Mucosa of stomach (tissue), 1 donor: Measurements from ENCODE around the gene ANKRD11.

Source experiments
- H3K27me3 ChIP-seq: one replicate; pipeline ENCODE4 v1.7.0; 2013; ENCODE audit warnings: mild to moderate bottlenecking, low read length; ENCODE audit not compliant: control insufficient read depth, insufficient read depth
- H3K36me3 ChIP-seq: one replicate; pipeline ENCODE4 v1.7.0; 2013; ENCODE audit warnings: low read length; ENCODE audit not compliant: control insufficient read depth, insufficient read depth
- H3K4me1 ChIP-seq: one replicate; pipeline ENCODE4 v1.7.0; 2013; ENCODE audit warnings: mild to moderate bottlenecking, low read length; ENCODE audit not compliant: control insufficient read depth, insufficient read depth
- H3K4me3 ChIP-seq: one replicate; pipeline ENCODE4 v1.7.0; 2013; ENCODE audit warnings: low read length
- H3K9ac ChIP-seq: one replicate; pipeline ENCODE4 v1.7.0; 2013; ENCODE audit warnings: mild to moderate bottlenecking, low read length, moderate library complexity
- H3K9me3 ChIP-seq: one replicate; pipeline ENCODE4 v1.7.0; 2013; ENCODE audit warnings: mild to moderate bottlenecking, low read length, moderate library complexity; ENCODE audit not compliant: control insufficient read depth
- donor health status: Pancreatic carcinoma.

ANKRD11 gene

DNA sequence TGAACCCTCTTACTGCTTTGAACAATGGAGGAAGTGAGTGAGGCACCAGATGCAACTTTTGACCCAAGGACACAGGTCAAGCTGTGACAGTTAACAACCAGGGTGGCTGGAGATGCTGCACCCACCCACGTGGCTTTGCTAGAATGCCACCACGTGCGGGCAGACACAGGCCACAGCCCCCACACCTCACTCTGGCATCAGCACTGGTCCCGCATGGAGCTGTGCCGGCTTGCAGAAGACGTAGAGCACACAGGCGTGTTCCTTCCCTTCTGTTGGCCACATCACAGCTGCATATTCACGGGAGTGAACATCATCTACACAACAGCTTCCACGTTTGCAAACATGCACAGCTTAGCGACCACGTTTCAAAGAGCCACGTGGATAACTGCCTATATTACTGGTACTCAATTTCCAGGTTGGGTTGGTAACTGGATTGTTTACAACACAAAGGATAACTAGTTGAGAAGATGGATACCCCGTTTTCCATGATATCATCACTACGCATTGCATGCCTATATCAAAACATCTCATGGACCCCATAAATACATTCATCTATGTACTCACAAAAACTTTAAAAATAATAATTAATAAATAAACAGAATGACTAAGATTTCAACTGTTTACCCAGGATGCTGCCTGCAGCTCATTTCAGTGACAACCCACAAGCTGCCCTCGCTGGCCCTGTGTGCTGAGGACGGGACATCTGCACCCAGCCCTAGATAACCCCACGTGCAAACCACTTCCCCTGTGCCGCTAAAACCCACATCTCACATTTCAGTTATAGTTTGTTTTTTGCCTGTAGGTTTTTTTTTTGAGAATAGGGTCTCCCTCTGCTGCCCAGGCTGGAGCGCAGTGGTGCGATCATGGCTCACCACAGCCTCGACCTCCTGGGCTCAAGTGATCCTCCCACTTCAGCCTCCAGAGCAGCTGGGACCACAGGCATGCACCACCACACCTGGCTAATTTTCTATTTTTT is 132.0 kb downstream of the ANKRD11 start:
- H3K9ac ChIP-seq: no peak overlapping the region
- H3K9me3 ChIP-seq: no peaks in the 10 kb centered on the region
- H3K4me3 ChIP-seq: no peak overlapping the region
- peaks cover 40% of the 10 kb centered on the region for H3K4me1 ChIP-seq
- no peaks in the 10 kb centered on the region for H3K27me3 ChIP-seq
- H3K36me3 ChIP-seq: no peaks in the 10 kb centered on the region

DNA sequence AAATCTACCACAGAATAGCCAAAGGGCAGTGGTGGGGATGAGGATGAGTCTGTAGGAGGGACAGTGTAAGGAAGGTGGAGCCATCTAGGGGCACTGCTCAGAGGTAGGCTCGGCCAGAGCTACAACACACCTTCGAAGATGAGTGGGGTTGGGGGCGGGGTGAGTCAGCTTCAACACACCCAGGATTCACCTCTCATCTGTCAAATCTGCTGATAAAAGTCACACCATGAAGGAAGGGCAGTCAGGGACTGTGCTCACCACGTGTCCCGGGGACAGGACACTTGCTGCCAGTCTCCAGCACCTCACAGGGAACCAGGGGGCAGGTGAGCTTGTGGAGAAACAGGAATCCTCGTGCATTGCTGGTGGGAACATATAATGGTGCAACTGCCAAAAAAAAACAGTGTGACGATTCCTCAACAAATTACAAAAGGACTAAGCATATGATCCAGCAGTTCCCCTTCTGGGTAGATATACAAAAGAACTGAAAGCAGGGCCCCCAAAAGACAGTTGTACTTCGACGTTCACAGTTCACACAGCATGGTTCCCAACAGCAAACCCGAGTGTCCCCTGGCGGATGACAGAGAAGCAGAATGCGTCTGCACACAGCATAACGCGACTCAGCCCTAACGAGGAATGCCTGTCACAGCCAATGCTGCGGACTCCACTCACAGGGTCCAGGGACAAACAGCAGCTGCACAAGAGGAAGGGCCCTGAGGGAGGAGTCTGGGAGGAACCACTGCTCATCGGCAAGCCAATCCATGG is 133.1 kb downstream of the ANKRD11 start:
- Histone ChIP-seq H3K9me3 (no peaks in the 10 kb centered on the region), H3K27me3 (no peaks in the 10 kb centered on the region), H3K9ac (no peak overlapping the region), H3K4me3 (no peak overlapping the region), H3K36me3 (no peaks in the 10 kb centered on the region), H3K4me1 (peaks cover 45% of the 10 kb centered on the region)

DNA sequence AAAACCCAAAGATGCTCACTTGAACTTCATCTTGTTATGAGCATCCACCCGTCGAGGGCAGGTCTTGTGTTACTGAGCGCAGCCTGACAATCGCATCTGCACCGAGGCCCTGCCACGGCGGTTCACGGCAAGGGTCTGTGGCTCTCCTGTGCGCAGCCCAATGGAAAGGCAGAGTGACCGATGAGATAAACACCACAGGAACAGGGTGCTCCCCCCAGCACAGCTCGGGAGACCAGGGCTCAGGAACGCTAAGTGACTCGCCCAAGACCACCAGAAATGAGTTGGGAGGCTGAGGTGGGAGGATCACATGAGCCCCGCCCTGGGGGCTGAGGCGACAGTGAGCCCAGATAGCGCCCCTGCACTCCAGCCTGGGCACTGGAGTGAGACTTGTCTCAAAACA is 134.7 kb downstream of the ANKRD11 start:
- H3K9me3 ChIP-seq: no peaks in the 10 kb centered on the region
- no peak overlapping the region for H3K4me3 ChIP-seq
- no peak overlapping the region for H3K9ac ChIP-seq
- H3K4me1 ChIP-seq: peaks cover 36% of the 10 kb centered on the region
- H3K27me3 ChIP-seq: no peaks in the 10 kb centered on the region
- no peaks in the 10 kb centered on the region for H3K36me3 ChIP-seq

DNA sequence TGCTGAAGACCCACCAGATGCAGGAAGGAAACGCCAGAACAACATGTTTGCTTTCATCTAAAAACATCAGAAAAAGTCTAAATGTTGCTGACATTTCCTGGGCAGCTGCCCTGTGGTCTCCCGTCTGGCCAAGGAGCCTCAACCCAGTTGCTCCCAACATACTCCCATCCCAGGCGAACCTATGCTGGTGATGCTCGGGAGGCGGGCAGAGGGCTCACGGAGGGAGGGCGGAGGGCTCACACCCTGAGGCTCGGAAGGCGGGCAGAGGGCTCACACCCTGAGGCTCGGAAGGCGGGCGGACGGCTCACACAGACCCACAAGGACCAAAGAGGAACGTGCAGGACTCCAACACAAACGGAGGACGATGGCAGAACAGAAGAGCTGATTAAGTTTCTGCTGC is 135.4 kb downstream of the ANKRD11 start:
- Histone ChIP-seq H3K4me3 (no peak overlapping the region), H3K36me3 (no peaks in the 10 kb centered on the region), H3K27me3 (no peaks in the 10 kb centered on the region), H3K9me3 (no peaks in the 10 kb centered on the region), H3K9ac (no peak overlapping the region), H3K4me1 (peaks cover 36% of the 10 kb centered on the region)

DNA sequence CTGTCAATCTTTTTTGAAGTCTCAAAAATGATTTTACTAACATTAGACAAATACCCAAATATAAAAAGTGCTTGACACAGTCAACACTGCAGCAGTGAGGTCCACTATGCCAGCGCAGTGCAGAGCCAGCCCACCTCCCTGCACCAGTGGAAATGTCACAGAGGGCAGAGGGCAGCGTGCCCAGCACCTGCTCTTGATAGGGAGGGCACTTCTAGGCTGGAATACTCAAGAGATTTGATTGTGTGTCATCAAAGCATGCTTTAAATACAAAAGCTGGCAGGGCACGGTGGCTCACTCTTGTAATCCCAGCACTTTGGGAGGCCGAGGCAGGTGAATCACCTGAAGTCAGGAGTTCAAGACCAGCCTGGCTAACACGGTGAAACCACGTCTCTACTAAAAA is 136.0 kb downstream of the ANKRD11 start:
- H3K4me3 ChIP-seq: no peak overlapping the region
- no peaks in the 10 kb centered on the region for H3K36me3 ChIP-seq
- H3K9me3 ChIP-seq: no peaks in the 10 kb centered on the region
- peaks cover 36% of the 10 kb centered on the region for H3K4me1 ChIP-seq
- no peak overlapping the region for H3K9ac ChIP-seq
- H3K27me3 ChIP-seq: no peaks in the 10 kb centered on the region

DNA sequence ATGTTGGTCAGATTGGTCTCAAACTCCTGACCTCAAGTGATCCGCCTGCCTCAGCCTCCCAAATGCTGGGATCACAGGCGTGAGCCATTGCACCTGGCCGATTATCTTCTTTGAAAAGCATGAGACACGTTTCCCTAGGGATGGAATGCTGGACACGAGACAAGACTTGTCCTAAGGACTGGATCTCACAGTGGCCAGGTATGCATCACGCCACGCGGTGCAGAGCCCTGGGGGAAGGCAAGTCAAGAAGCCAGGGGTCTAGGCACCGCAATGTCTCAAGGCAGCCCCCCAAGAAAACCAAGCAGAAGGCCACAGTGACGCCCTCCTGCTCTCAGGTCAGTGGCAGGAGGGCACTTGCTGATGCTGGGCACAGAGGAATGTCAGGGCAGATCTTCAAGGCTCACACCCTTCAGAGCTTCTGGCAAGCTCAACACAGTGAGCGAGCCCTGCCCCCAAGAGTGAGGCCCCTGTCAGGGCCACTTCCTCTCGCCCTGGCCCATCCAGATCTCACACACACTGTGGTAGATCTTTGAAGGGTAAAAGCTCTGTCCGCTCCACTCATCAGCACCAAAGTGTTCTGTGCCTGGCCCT is 138.2 kb downstream of the ANKRD11 start:
- H3K4me1 ChIP-seq: peaks cover 35% of the 10 kb centered on the region
- no peak overlapping the region for H3K4me3 ChIP-seq
- no peaks in the 10 kb centered on the region for H3K36me3 ChIP-seq

DNA sequence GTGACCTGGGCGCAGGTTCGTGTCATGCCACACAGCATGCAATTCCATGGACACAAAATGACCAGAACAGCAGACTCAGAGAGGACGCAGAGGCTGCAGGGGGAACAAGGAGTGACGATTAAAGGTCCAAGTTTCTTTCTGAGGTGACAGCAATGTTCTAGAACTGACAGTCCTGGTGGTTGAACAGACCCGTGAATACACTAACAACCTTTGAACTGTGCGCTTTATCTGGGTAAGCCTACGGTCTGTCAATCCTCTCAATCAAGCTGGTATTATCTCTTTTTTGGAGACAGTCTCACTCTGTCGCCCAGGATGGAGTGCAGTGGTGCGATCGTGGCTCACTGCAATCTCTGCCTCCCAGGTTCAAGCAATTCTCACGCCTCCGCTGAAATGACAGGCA is 138.7 kb downstream of the ANKRD11 start:
- Histone ChIP-seq H3K4me3 (no peak overlapping the region), H3K9ac (no peak overlapping the region), H3K36me3 (no peaks in the 10 kb centered on the region), H3K9me3 (no peaks in the 10 kb centered on the region), H3K4me1 (peaks cover 35% of the 10 kb centered on the region), H3K27me3 (no peaks in the 10 kb centered on the region)

More for the DNA sequence above, 138.2 kb downstream of the ANKRD11 start:
- Histone ChIP-seq H3K9ac (no peak overlapping the region), H3K9me3 (no peaks in the 10 kb centered on the region), H3K27me3 (no peaks in the 10 kb centered on the region)

DNA sequence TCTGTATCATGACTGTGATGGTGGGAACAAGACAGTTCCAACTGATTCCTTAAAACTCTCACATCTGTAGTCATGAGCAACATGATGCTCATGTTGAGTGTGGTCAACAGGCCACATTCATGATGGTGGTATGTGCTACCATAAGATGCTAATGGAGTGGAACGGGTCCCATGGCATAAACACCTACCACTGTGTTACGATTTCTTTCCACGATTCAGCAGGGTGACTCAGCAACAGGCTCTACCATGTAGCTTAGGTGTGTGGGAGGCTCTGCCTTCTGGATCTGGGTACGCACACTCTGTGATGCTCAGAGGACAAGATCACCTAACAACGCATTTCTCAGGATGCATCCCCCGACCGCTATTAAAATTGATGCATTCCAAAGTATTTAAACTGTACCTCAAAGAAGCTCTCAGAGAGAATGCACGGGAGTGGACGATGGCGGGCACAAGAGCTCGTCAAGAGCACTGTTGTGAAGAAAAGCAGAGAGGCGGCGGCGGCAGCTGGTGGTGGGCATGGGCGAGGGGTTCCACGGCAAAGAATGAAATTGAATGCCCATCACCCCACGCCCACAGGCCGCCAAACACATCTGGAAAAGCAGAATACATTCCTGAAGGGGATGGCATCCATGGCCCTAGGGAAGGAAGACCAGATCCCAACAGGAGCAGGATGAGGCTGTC is 139.5 kb downstream of the ANKRD11 start:
- Histone ChIP-seq H3K36me3 (no peaks in the 10 kb centered on the region), H3K9me3 (no peaks in the 10 kb centered on the region), H3K4me3 (no peak overlapping the region), H3K9ac (no peak overlapping the region), H3K27me3 (no peaks in the 10 kb centered on the region), H3K4me1 (peaks cover 39% of the 10 kb centered on the region)

DNA sequence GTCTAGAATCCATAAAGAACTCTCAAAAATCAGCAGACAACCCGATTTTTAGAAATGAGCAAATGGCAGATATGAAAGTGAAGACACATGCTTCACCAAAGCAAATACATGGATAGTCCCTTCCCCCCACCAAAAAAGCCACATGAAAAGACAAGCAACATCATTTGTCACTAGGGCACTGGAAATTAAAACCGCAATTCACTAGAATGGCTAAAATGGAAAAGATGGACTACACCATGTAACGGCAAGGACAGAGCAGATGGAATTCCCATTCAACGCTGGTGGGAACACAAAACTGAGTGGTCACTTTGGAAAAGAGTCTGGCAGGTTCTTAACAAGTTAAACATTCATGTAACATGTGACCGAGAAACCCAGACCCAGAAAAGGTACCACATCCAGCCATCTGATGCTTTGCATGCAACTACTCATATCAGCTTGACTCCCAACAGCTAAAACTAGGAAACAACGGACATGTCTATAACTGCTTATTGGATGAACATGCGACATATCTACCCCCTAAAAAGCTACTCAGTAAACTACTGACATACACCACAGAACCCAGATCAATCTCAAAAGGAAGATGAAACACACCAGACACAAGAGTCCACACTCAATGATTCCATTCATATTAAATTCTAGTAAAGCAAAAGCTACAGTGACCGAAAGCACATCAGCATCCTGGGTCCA is 140.3 kb downstream of the ANKRD11 start:
- Histone ChIP-seq H3K4me1 (peaks cover 40% of the 10 kb centered on the region), H3K4me3 (no peak overlapping the region), H3K9me3 (no peaks in the 10 kb centered on the region)

DNA sequence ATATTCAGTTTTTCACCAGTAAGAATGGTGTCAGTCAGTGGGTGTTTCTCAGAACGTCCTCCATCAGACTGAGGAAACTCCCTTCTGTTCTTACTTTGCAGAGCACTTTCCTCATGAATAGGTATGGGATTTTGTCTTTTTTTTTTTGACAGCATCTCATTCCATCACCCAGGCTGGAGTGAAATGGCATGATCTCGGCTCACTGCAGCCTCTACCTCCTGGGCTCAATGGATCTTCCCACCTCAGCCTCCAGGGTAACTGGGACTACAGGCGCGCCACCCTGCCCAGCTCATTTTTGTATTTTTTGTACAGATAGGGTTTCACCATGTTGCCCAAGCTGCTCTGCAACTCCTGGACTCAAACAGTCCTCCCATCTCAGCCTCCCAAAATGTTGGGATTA is 142.6 kb downstream of the ANKRD11 start:
- Histone ChIP-seq H3K27me3 (no peaks in the 10 kb centered on the region), H3K4me3 (no peak overlapping the region), H3K36me3 (no peaks in the 10 kb centered on the region), H3K9ac (no peak overlapping the region), H3K9me3 (no peaks in the 10 kb centered on the region), H3K4me1 (peaks cover 32% of the 10 kb centered on the region)

More for the DNA sequence above, 140.3 kb downstream of the ANKRD11 start:
- H3K36me3 ChIP-seq: no peaks in the 10 kb centered on the region
- H3K27me3 ChIP-seq: no peaks in the 10 kb centered on the region
- no peak overlapping the region for H3K9ac ChIP-seq

DNA sequence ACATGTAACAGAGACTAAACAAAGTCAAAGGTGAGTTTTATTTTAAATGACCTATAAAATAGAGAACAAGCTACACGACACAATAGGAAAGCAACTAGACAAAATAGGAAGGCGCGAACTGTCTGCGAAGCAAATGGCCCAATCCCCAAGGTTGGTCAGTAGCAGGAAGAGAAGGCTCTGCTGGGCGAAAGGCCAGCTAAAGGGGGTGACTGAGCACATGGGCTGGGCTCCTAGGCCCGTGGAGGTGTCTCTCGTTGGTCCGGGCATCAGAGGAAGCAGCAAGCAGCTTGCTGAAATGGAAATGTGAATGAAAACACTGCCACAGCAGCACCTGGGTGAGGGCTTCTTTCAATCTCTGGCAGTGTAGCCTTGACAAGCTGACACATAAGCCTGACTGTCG is 143.5 kb downstream of the ANKRD11 start:
- Histone ChIP-seq H3K9ac (no peak overlapping the region), H3K27me3 (no peaks in the 10 kb centered on the region), H3K4me1 (peaks cover 29% of the 10 kb centered on the region)

More for the DNA sequence above, 143.5 kb downstream of the ANKRD11 start:
- Histone ChIP-seq H3K4me3 (no peak overlapping the region), H3K36me3 (no peaks in the 10 kb centered on the region), H3K9me3 (no peaks in the 10 kb centered on the region)
